AG09319 (cell line): ENCODE measurements around the gene BRICD5.
"Not testable (repeated sequence)": the region's sequence is repeated elsewhere in the genome, so short reads cannot be mapped to it uniquely, and the experiment has no call there.

ENCODE experiments used
- DNase-seq: peaks from one replicate; pipeline ENCODE4 v3.0.0-alpha.2; 2010; ENCODE audit warnings: low read depth; ENCODE audit errors: extremely low read depth
- CTCF ChIP-seq: IDR thresholded peaks from 2 replicates; pipeline ENCODE4 v1.5.1; 2011; ENCODE audit warnings: low read depth, mild to moderate bottlenecking, inconsistent platforms, low read length, moderate library complexity

The BRICD5 gene

GRCh38 chr16:2210386-2211365, at the start of gene BRICD5:
TSS of gene BRICD5 (minus strand) at chr16:2210863. CDS start at chr16:2210833, 30 bp downstream.
- DNase-seq, result no peak
- TF ChIP-seq CTCF, result no peak

GRCh38 chr16:2260250-2260649, 49.6 kb upstream of the BRICD5 start:
- no peak for TF ChIP-seq CTCF
- DNase-seq, result no peak

DNA sequence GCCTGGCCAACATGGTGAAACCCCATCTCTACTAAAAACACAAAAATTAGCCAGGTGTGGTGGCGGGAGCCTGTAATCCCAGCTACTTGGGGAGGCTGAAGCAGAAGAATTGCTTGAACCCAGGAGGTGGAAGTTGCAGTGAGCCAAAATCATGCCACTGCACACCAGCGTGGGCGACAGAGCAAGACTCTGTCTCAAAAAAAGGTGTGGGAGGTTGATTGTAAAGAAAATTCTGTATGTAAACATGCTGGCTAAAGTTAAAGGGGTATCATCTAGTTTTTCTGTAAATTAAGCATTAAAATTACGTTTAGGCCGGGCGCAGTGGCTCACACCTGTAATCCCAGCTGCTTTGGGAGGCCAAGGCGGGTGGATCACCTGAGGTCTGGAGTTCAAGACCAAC, 47.9 kb upstream of the BRICD5 start:
- not testable (repeated sequence) for DNase-seq

- TF ChIP-seq CTCF, result no peak
- no peak for DNase-seq
These were observed 47.1 kb upstream of the BRICD5 start for GRCh38 chr16:2257726-2258125.

DNA sequence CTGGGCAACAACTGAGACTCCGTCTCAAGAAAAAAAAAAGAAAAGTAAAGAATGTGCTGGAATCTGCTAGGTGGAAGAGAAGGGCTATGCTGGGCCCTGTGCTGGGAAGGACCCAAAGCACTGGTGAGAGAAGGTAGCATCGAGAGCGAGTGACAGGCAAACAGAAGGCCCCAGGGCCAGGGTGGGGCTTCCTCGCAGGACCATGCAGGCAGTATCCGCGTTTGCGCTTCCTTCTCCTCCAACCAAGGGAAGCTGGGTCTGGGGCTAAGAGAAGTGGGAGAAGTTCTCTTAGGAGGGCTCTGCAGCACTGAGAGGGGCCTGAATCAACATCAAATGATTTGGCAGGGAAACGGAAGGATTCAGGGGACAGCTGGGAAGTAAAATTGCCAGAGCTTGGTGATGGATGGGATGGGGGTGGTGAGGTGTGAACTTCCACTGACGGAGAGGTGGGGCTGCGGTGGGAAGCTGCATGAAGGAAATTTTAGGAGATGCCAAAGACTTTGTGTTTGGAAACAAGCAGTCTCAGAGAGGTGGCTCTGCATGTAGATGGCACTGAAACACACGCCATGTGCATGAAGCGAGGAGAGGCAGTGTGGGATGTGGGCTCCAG, 46.0 kb upstream of the BRICD5 start:
- no peak for DNase-seq
- no peak for TF ChIP-seq CTCF

GRCh38 chr16:2253293-2253692, 42.6 kb upstream of the BRICD5 start:
- DNase-seq, result no peak
- no peak for TF ChIP-seq CTCF

- TF ChIP-seq CTCF, result no peak
- no peak for DNase-seq
These were observed 42.1 kb upstream of the BRICD5 start for GRCh38 chr16:2252806-2253148.
